Left ventricle myocardium superior (tissue), 1 donor: ENCODE measurements around the gene SLC35E4. TPM values are rescaled to one million over a fixed set of nuclear protein-coding genes. Genes with fewer than 3 reads are reported as not detected.
"Not testable (repeated sequence)": the region's sequence is repeated elsewhere in the genome, so short reads cannot be mapped to it uniquely, and the experiment has no call there.

Source experiments
- ATAC-seq: fragments of 200-7000 bp; cut with Tn5 transposase; one replicate; pipeline ENCODE4 v1.9.1; 2020; ENCODE audit warnings: mild to moderate bottlenecking, moderate library complexity
- DNase-seq: peaks from one replicate; pipeline ENCODE4 v3.0.0-alpha.2; 2020
- intact Hi-C: fragments of 100-400 bp; cut with micrococcal nuclease; formaldehyde crosslinking; loops from one replicate; pipeline ENCODE4 v1.11.0; 2022
- long read RNA-seq: library from polyadenylated mRNA; unstranded; transcript quantifications from one replicate; pipeline ENCODE4 v2.0.0, GENCODE V29; 2021
- total RNA-seq: library from RNA; stranded (reverse); fragmentation: NEBNext Ultra II Directional; extraction: Animal tissue kit (Norgen Biotek cat#: 25700); gene quantifications from one replicate; pipeline ENCODE4 v1.2.1, GENCODE V29; 2021
- donor health status: DM: no; HTN: yes; CAD: no; lungs with severe emphysema.

Gene SLC35E4
- 3.1 TPM for total RNA-seq
- long read RNA-seq, transcript SLC35E4-201 (2 exons, 2,714 nt), result major isoform, 24 of 25 reads
- long read RNA-seq, partial matches to known transcripts, result 0 of 25 reads
- long read RNA-seq, other reads (novel, unspliced or antisense), result 1 of 25 reads

GRCh38 chr22:30635273-30636225 is at the start of gene SLC35E4:
Gene SLC35E4 (plus strand): TSS chr22:30635781. CDS start chr22:30636451, 670 bp downstream.
- DNase-seq (peak; percentile 97), ATAC-seq (peak; percentile 96)

GRCh38 chr22:30586414-30586813 is 49.2 kb upstream of the SLC35E4 start:
- ATAC-seq (no peak), DNase-seq (no peak)
- intact Hi-C loops, result no loop called here

More at GRCh38 chr22:30635273-30636225, at the start of gene SLC35E4:
- intact Hi-C loops, result loop anchor here (5.0 kb wide), 1 partner anchor 122 kb away; no protein-coding TSS in a partner anchor

GRCh38 chr22:30591191-30591587 is 44.4 kb upstream of the SLC35E4 start:
- ATAC-seq (no peak), DNase-seq (no peak)
- intact Hi-C loops, result no loop called here

- intact Hi-C loops, result no loop called here
- peak; percentile 95 for DNase-seq
- peak; percentile 100 for ATAC-seq
Observed at GRCh38 chr22:30591588-30592359, 43.8 kb upstream of the SLC35E4 start, which contains the start of gene PES1. Gene PES1 (minus strand): TSS chr22:30591910. CDS start chr22:30591833, 77 bp downstream.

- intact Hi-C loops, ATAC-seq, DNase-seq: not testable (repeated sequence)
Observed at GRCh38 chr22:30592360-30592713, 43.2 kb upstream of the SLC35E4 start.

GRCh38 chr22:30596199-30596598 is 39.4 kb upstream of the SLC35E4 start:
- ATAC-seq, result no peak

GRCh38 chr22:30596886-30597285 is 38.7 kb upstream of the SLC35E4 start:
- intact Hi-C loops, result no loop called here
- ATAC-seq (no peak), DNase-seq (peak; percentile 10)

More at GRCh38 chr22:30596199-30596598, 39.4 kb upstream of the SLC35E4 start:
- DNase-seq, result no peak
- intact Hi-C loops, result no loop called here

GRCh38 chr22:30598986-30599385 is 36.6 kb upstream of the SLC35E4 start:
- ATAC-seq (no peak), DNase-seq (no peak)
- intact Hi-C loops, result no loop called here

- no peak for DNase-seq
- intact Hi-C loops, result no loop called here
- ATAC-seq, result no peak
Observed at GRCh38 chr22:30600921-30601320, 34.7 kb upstream of the SLC35E4 start.

- DNase-seq, result no peak
- ATAC-seq, result no peak
- intact Hi-C loops, result no loop called here
Observed at GRCh38 chr22:30601464-30601863, 34.1 kb upstream of the SLC35E4 start.

- intact Hi-C loops, result no loop called here
- no peak for ATAC-seq
- DNase-seq, result no peak
Observed at GRCh38 chr22:30602049-30602448, 33.5 kb upstream of the SLC35E4 start.

GRCh38 chr22:30603801-30604200 is 31.8 kb upstream of the SLC35E4 start:
- no peak for DNase-seq
- intact Hi-C loops, result no loop called here
- ATAC-seq, result no peak

GRCh38 chr22:30604723-30605122 is 30.9 kb upstream of the SLC35E4 start:
- intact Hi-C loops, result no loop called here
- DNase-seq, result no peak
- ATAC-seq, result no peak

- DNase-seq (peak; percentile 53), ATAC-seq (peak; percentile 29)
- intact Hi-C loops, result no loop called here
Observed at GRCh38 chr22:30605449-30606110, 30.0 kb upstream of the SLC35E4 start.

- intact Hi-C loops, result no loop called here
- peak; percentile 85 for ATAC-seq
- DNase-seq, result peak; percentile 72
Observed at GRCh38 chr22:30606455-30607299, 28.9 kb upstream of the SLC35E4 start, which contains the start of gene TCN2. Gene TCN2 (plus strand): TSS chr22:30607174. CDS start chr22:30607332, 158 bp downstream.

GRCh38 chr22:30607300-30607930 is 28.2 kb upstream of the SLC35E4 start:
- DNase-seq (peak; percentile 10), ATAC-seq (no peak)
- intact Hi-C loops, result no loop called here

- ATAC-seq (no peak), DNase-seq (peak; percentile 16)
- intact Hi-C loops, result no loop called here
Observed at GRCh38 chr22:30607939-30608338, 27.6 kb upstream of the SLC35E4 start.
